ENCODE results near the gene C1orf122. TPM values are rescaled to one million over a fixed set of nuclear protein-coding genes. Genes with fewer than 3 reads are reported as not detected.

C1orf122 gene
- total and polyA plus RNA-seq, 2 donors: 10.0 to 59.2 TPM

- DNase-seq (ENCODE audit: extremely low spot score): no peak
- no peak overlapping the region for H3K4me3 ChIP-seq (ENCODE audit: low read depth, low read length)
Measured at GRCh38 chr1:37844536-37844935, 36.9 kb downstream of the C1orf122 start.

GRCh38 chr1:37845049-37845646, 37.6 kb downstream of the C1orf122 start:
- WGBS: 92% methylated on average over 5 of the region's 5 CpGs
- DNase-seq (ENCODE audit: extremely low spot score): no peak
- H3K4me3 ChIP-seq (ENCODE audit: low read depth, low read length): no peak overlapping the region
- no peaks in the 10 kb centered on the region for H3K36me3 ChIP-seq (ENCODE audit: insufficient read depth)
- peaks cover 2% of the 10 kb centered on the region for H3K4me1 ChIP-seq (ENCODE audit: insufficient read depth)
- H3K27ac ChIP-seq (ENCODE audit: low read depth): no peak overlapping the region

More at GRCh38 chr1:37844536-37844935, 36.9 kb downstream of the C1orf122 start:
- H3K4me1 ChIP-seq (ENCODE audit: insufficient read depth): peaks cover 2% of the 10 kb centered on the region
- H3K27ac ChIP-seq (ENCODE audit: low read depth): no peak overlapping the region
- H3K36me3 ChIP-seq (ENCODE audit: insufficient read depth): no peaks in the 10 kb centered on the region

DNA sequence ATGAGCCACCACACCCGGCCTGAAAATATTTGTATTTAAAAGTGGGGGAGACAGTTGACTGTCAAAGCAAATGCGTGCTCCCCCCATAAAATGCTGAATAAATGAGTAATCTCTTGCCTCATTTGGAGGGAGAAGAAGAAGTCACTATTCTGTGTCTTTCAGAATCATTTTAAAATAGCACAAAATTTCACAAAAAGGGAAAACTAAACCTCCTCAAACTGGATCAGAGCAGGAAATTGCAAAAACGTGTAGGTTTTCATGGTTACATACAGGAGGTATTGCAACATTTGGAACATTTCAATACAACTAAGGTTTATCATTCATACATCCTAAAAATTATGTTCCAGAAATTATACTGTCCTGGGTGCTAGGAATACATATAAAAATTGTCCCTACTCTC, 38.2 kb downstream of the C1orf122 start:
- WGBS: 77% methylated on average over 3 of the region's 3 CpGs
- H3K4me3 ChIP-seq (ENCODE audit: low read depth, low read length): no peak overlapping the region
- H3K36me3 ChIP-seq (ENCODE audit: insufficient read depth): no peaks in the 10 kb centered on the region
- DNase-seq (ENCODE audit: extremely low spot score): no peak
- H3K4me1 ChIP-seq (ENCODE audit: insufficient read depth): peaks cover 2% of the 10 kb centered on the region
- no peak overlapping the region for H3K27ac ChIP-seq (ENCODE audit: low read depth)

DNA sequence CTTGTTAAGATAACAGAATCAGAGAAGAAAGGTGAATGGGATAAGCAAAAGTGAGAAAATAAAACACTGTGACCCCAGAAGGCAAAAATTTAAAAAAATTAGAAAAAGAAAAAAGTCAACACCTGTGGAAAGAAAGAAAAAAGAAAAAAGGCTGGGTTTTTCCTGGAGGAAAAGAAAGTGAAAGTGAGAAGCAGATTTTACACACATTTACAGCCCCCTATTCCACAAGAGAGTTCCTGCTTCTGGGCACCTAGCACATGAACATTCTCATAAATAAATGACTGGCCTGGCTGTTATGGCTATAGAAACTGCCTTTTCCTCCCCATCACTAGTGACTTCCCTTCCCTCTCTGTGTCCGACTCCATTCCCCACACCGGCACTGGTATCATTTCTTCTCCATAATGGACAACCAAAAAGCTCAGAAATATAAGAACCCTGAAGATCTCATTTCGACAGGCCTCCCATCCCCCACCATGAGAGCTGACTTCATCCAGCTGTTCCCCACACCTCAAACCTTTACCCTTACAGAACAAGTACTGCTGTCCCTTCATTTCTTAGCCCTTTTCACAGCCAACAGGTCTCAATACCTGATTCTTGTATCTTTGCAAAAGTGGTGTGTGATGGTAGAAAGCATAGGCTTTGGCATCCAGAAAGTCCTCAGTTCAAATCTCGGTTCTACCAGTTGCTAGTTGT, 39.2 kb downstream of the C1orf122 start:
- H3K27ac ChIP-seq (ENCODE audit: low read depth): no peak overlapping the region
- H3K4me3 ChIP-seq (ENCODE audit: low read depth, low read length): no peak overlapping the region
- peaks cover 2% of the 10 kb centered on the region for H3K4me1 ChIP-seq (ENCODE audit: insufficient read depth)
- 77% methylated on average over 4 of the region's 4 CpGs for WGBS
- no peak for DNase-seq (ENCODE audit: extremely low spot score)
- no peaks in the 10 kb centered on the region for H3K36me3 ChIP-seq (ENCODE audit: insufficient read depth)

DNA sequence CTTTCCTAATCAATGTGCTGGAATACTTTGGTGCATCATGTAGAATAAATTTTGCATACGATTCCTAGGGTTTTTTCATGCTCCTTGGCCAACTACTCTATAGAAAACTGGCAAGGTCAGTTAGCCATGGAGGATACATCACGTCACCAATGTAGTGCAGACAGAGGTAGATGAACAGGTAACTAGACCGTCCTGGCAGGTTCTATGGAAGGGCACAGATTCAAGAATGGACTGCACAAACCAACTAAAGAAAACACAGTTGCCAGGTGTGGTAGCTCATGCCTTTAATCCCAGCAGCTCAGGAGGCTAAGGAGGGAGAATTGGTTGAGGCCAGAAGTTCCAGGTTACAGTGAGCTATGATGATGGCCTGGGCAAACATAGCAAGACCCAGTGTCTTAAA, 41.9 kb downstream of the C1orf122 start:
- DNase-seq (ENCODE audit: extremely low spot score): no peak
- Histone ChIP-seq H3K36me3 (ENCODE audit: insufficient read depth) (no peaks in the 10 kb centered on the region), H3K27ac (ENCODE audit: low read depth) (no peak overlapping the region), H3K4me3 (ENCODE audit: low read depth, low read length) (no peak overlapping the region), H3K4me1 (ENCODE audit: insufficient read depth) (peaks cover 2% of the 10 kb centered on the region)
- 95% methylated on average over 3 of the region's 3 CpGs for WGBS

- Histone ChIP-seq H3K27ac (ENCODE audit: low read depth) (peak overlapping the region; percentile 66), H3K36me3 (ENCODE audit: insufficient read depth) (no peaks in the 10 kb centered on the region), H3K4me3 (ENCODE audit: low read depth, low read length) (no peak overlapping the region), H3K4me1 (ENCODE audit: insufficient read depth) (peaks cover 2% of the 10 kb centered on the region)
- WGBS: 78% methylated on average over 6 of the region's 6 CpGs
- no peak for DNase-seq (ENCODE audit: extremely low spot score)
Measured at GRCh38 chr1:37850352-37850955, 42.9 kb downstream of the C1orf122 start.

- no peak overlapping the region for H3K4me3 ChIP-seq (ENCODE audit: low read depth, low read length)
- H3K36me3 ChIP-seq (ENCODE audit: insufficient read depth): no peaks in the 10 kb centered on the region
- H3K27ac ChIP-seq (ENCODE audit: low read depth): no peak overlapping the region
- no peak for DNase-seq (ENCODE audit: extremely low spot score)
- peaks cover 2% of the 10 kb centered on the region for H3K4me1 ChIP-seq (ENCODE audit: insufficient read depth)
Measured at GRCh38 chr1:37851262-37851661, 43.7 kb downstream of the C1orf122 start.

DNA sequence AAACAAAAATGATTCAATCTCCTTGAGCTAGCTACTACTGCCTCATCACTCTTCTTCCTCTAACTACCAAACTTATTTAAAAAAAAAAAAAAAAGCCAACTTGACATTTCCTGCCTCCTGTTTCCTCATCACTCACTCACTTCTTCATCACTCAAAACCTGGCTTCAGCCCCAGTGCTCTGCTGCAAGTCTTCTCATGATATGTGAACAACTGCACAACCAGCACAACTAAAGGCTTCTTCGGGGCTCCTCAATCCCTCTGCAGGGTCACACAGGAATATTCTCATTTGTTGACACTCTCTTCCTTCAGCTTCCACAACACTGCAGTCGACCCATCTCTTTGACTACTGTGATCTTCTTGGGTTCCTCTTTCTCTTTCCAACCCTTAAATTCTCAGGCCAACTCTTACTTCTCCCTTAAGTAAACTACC, 44.2 kb downstream of the C1orf122 start:
- H3K27ac ChIP-seq (ENCODE audit: low read depth): no peak overlapping the region
- WGBS: 76% methylated on average over 2 of the region's 2 CpGs
- H3K4me1 ChIP-seq (ENCODE audit: insufficient read depth): no peaks in the 10 kb centered on the region
- no peak overlapping the region for H3K4me3 ChIP-seq (ENCODE audit: low read depth, low read length)
- no peaks in the 10 kb centered on the region for H3K36me3 ChIP-seq (ENCODE audit: insufficient read depth)
- no peak for DNase-seq (ENCODE audit: extremely low spot score)

DNA sequence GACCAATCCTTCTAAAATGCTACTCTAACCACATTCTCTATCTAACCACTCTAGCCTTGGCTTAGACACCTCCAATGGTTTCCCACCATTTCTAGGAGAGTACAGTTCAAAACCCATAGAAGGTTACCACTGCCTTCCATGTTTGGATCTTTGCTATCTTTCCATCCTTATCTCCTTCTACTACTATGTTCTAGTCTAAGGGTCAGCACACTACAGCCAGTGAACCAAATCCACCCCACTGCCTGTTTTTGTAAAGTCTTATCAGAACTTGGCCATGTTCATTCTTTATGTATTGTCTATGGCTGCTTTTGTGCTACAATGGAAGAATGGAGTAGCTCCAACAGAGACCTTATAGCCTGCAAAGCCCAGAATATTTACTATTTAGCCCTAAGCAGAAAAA, 45.6 kb downstream of the C1orf122 start:
- no peaks in the 10 kb centered on the region for H3K4me1 ChIP-seq (ENCODE audit: insufficient read depth)
- DNase-seq (ENCODE audit: extremely low spot score): no peak

DNA sequence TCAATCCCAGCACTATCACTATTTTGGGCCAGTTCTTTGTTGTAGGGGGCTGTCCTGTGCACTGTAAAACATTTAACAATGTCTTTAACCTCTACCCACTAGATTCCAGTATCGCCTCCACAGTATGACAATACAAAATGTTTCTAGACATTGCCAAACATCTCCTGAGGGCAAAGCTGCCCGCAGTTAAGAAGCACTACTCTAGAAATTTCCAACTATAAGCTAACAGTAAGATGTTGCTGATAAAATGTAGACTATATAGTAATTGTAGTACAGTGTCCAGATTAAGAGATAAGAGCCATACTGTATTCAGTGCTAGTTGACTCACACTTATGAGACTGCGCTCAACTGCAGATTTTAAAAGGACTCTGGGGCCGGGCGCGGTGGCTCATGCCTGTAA, 46.8 kb downstream of the C1orf122 start:
- WGBS: 95% methylated on average over 6 of the region's 6 CpGs
- no peak overlapping the region for H3K27ac ChIP-seq (ENCODE audit: low read depth)
- H3K4me3 ChIP-seq (ENCODE audit: low read depth, low read length): no peak overlapping the region
- no peak for DNase-seq (ENCODE audit: extremely low spot score)
- H3K4me1 ChIP-seq (ENCODE audit: insufficient read depth): no peaks in the 10 kb centered on the region
- H3K36me3 ChIP-seq (ENCODE audit: insufficient read depth): no peaks in the 10 kb centered on the region

More for the DNA sequence above, 45.6 kb downstream of the C1orf122 start:
- no peak overlapping the region for H3K27ac ChIP-seq (ENCODE audit: low read depth)
- H3K4me3 ChIP-seq (ENCODE audit: low read depth, low read length): no peak overlapping the region
- H3K36me3 ChIP-seq (ENCODE audit: insufficient read depth): no peaks in the 10 kb centered on the region

Other genes with a start within 250 kb of the C1orf122 start
- gene GNL2, start 211.9 kb upstream of the C1orf122 start, total RNA-seq: 68.2 TPM
- 27.1 TPM for gene GNL2, start 211.9 kb upstream of the C1orf122 start, polyA plus RNA-seq
- 0.21 TPM for gene RSPO1, start 172.9 kb upstream of the C1orf122 start, total RNA-seq
- gene RSPO1, start 172.9 kb upstream of the C1orf122 start, polyA plus RNA-seq: 2.2 TPM
- 3.1 TPM for gene CDCA8, start 115.3 kb upstream of the C1orf122 start, total RNA-seq
- 1.3 TPM for gene CDCA8, start 115.3 kb upstream of the C1orf122 start, polyA plus RNA-seq
- 0.05 TPM for gene EPHA10, start 42.7 kb upstream of the C1orf122 start, total RNA-seq
- 0.15 TPM for gene EPHA10, start 42.7 kb upstream of the C1orf122 start, polyA plus RNA-seq
- 3.3 TPM for gene MANEAL, start 13.9 kb upstream of the C1orf122 start, total RNA-seq
- 3.1 TPM for gene MANEAL, start 13.9 kb upstream of the C1orf122 start, polyA plus RNA-seq
- 6.0 TPM for gene YRDC, start 418 bp downstream of the C1orf122 start, total RNA-seq
- gene YRDC, start 418 bp downstream of the C1orf122 start, polyA plus RNA-seq: 15.0 TPM
- gene MTF1, start 51.8 kb downstream of the C1orf122 start, total RNA-seq: 4.4 TPM
- gene MTF1, start 51.8 kb downstream of the C1orf122 start, polyA plus RNA-seq: 5.6 TPM
- 26.9 TPM for gene INPP5B, start 139.3 kb downstream of the C1orf122 start, total RNA-seq
- 27.8 TPM for gene INPP5B, start 139.3 kb downstream of the C1orf122 start, polyA plus RNA-seq
- 78.5 TPM for gene SF3A3, start 182.2 kb downstream of the C1orf122 start, total RNA-seq
- gene SF3A3, start 182.2 kb downstream of the C1orf122 start, polyA plus RNA-seq: 37.5 TPM
- 9.4 TPM for gene FHL3, start 197.7 kb downstream of the C1orf122 start, total RNA-seq
- gene FHL3, start 197.7 kb downstream of the C1orf122 start, polyA plus RNA-seq: 89.6 TPM
- gene UTP11, start 204.9 kb downstream of the C1orf122 start, total RNA-seq: 45.4 TPM
- gene UTP11, start 204.9 kb downstream of the C1orf122 start, polyA plus RNA-seq: 43.5 TPM
- gene POU3F1, start 239.0 kb downstream of the C1orf122 start, total RNA-seq: 0.32 TPM
- gene POU3F1, start 239.0 kb downstream of the C1orf122 start, polyA plus RNA-seq: 0.60 TPM